ENCODE measurements around the gene S100A16. TPM values are rescaled to one million over a fixed set of nuclear protein-coding genes. Genes with fewer than 3 reads are reported as not detected.
"Not testable (repeated sequence)": the region's sequence is repeated elsewhere in the genome, so short reads cannot be mapped to it uniquely, and the experiment has no call there.

Gene S100A16
- total RNA-seq, 1 experiment from 2014 or later: 328 TPM

GRCh38 chr1:153563483-153563901 lies 49.4 kb downstream of the S100A16 start:
- no peak for DNase-seq (ENCODE audit: low read depth)

GRCh38 chr1:153562021-153562420 lies 50.9 kb downstream of the S100A16 start:
- not testable (repeated sequence) for DNase-seq (ENCODE audit: low read depth)

GRCh38 chr1:153561466-153561985 lies 51.4 kb downstream of the S100A16 start:
- no peak for DNase-seq (ENCODE audit: low read depth)

- no peak for DNase-seq (ENCODE audit: low read depth)
Observed at GRCh38 chr1:153560771-153561465, 52.0 kb downstream of the S100A16 start.

GRCh38 chr1:153560241-153560640 lies 52.7 kb downstream of the S100A16 start:
- no peak for DNase-seq (ENCODE audit: low read depth)

- no peak for DNase-seq (ENCODE audit: low read depth)
Observed at GRCh38 chr1:153557877-153558276, 55.1 kb downstream of the S100A16 start.

Other genes with a start within 250 kb of the S100A16 start
- gene S100A12, start 237.5 kb downstream of the S100A16 start, total RNA-seq (2014; rRNA removed; shearing (Covaris generic)): not detected in 2 replicates
- gene S100A8, start 222.1 kb downstream of the S100A16 start, total RNA-seq (2014; rRNA removed; shearing (Covaris generic)): 0.68 and 4.7 TPM in 2 replicates
- not detected in 2 replicates for gene S100A7A, start 196.6 kb downstream of the S100A16 start, total RNA-seq (2014; rRNA removed; shearing (Covaris generic))
- not detected in 2 replicates for gene S100A7, start 152.5 kb downstream of the S100A16 start, total RNA-seq (2014; rRNA removed; shearing (Covaris generic))
- gene S100A6, start 77.1 kb downstream of the S100A16 start, total RNA-seq (2014; rRNA removed; shearing (Covaris generic)): 1,539 and 1,679 TPM in 2 replicates
- gene S100A5, start 72.2 kb downstream of the S100A16 start, total RNA-seq (2014; rRNA removed; shearing (Covaris generic)): 1.4 and 2.2 TPM in 2 replicates
- gene S100A4, start 67.3 kb downstream of the S100A16 start, total RNA-seq (2014; rRNA removed; shearing (Covaris generic)): 836 and 954 TPM in 2 replicates
- gene S100A3, start 63.9 kb downstream of the S100A16 start, total RNA-seq (2014; rRNA removed; shearing (Covaris generic)): 7.7 and 15.3 TPM in 2 replicates
- 9.0 and 11.2 TPM in 2 replicates for gene S100A2, start 47.3 kb downstream of the S100A16 start, total RNA-seq (2014; rRNA removed; shearing (Covaris generic))
- gene S100A14, start 3.2 kb upstream of the S100A16 start, total RNA-seq (2014; rRNA removed; shearing (Covaris generic)): 0.39 TPM in 1 of 2 replicates, not detected in the other
- 571 and 674 TPM in 2 replicates for gene S100A13, start 14.4 kb upstream of the S100A16 start, total RNA-seq (2014; rRNA removed; shearing (Covaris generic))
- 4.7 and 5.1 TPM in 2 replicates for gene S100A1, start 15.3 kb upstream of the S100A16 start, total RNA-seq (2014; rRNA removed; shearing (Covaris generic))
- 34.7 and 35.0 TPM in 2 replicates for gene CHTOP, start 20.9 kb upstream of the S100A16 start, total RNA-seq (2014; rRNA removed; shearing (Covaris generic))
- 74.9 and 75.2 TPM in 2 replicates for gene SNAPIN, start 45.6 kb upstream of the S100A16 start, total RNA-seq (2014; rRNA removed; shearing (Covaris generic))
- 295 and 309 TPM in 2 replicates for gene ILF2, start 57.9 kb upstream of the S100A16 start, total RNA-seq (2014; rRNA removed; shearing (Covaris generic))
- not detected in 2 replicates for gene NPR1, start 65.6 kb upstream of the S100A16 start, total RNA-seq (2014; rRNA removed; shearing (Covaris generic))
- 18.4 and 20.4 TPM in 2 replicates for gene INTS3, start 114.9 kb upstream of the S100A16 start, total RNA-seq (2014; rRNA removed; shearing (Covaris generic))
- gene SLC27A3, start 162.3 kb upstream of the S100A16 start, total RNA-seq (2014; rRNA removed; shearing (Covaris generic)): 7.4 and 7.5 TPM in 2 replicates

Data from RPMI7951 (cell line).